Measurements from ENCODE around the gene SLC2A4.

- TF ChIP-seq JUNB (IDR thresholded peaks at IDR 0.05; ENCODE audit: unreplicated experiment): no peak
- TF ChIP-seq, protein P1, sequence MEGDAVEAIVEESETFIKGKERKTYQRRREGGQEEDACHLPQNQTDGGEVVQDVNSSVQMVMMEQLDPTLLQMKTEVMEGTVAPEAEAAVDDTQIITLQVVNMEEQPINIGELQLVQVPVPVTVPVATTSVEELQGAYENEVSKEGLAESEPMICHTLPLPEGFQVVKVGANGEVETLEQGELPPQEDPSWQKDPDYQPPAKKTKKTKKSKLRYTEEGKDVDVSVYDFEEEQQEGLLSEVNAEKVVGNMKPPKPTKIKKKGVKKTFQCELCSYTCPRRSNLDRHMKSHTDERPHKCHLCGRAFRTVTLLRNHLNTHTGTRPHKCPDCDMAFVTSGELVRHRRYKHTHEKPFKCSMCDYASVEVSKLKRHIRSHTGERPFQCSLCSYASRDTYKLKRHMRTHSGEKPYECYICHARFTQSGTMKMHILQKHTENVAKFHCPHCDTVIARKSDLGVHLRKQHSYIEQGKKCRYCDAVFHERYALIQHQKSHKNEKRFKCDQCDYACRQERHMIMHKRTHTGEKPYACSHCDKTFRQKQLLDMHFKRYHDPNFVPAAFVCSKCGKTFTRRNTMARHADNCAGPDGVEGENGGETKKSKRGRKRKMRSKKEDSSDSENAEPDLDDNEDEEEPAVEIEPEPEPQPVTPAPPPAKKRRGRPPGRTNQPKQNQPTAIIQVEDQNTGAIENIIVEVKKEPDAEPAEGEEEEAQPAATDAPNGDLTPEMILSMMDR (conservative IDR thresholded peaks at IDR 0.05; ENCODE audit: low read depth in 2 of 2): no peak
- no peak for TF ChIP-seq EZH2phosphoT487 (IDR thresholded peaks at IDR 0.05; ENCODE audit: unreplicated experiment)
- TF ChIP-seq REST (IDR thresholded peaks at IDR 0.05; ENCODE audit: unreplicated experiment): no peak
- no peak for TF ChIP-seq EZH2 (IDR thresholded peaks at IDR 0.05; ENCODE audit: low read depth, unreplicated experiment)
- no peak for TF ChIP-seq NANOG (IDR thresholded peaks at IDR 0.05; ENCODE audit: borderline replicate concordance)
These were observed 31.0 kb downstream of the SLC2A4 start for GRCh38 chr17:7312432-7313087.

All from GM23338 (cell line).